Erythroblast (primary cell): ENCODE data around the gene NBDY.

Experiments
- GATA1 ChIP-seq: IDR thresholded peaks from 2 replicates; pipeline ENCODE4 v1.6.1; 2011; ENCODE audit warnings: low read depth, mild to moderate bottlenecking, control low read depth, low read length, moderate library complexity
- POLR2A ChIP-seq: IDR thresholded peaks from 2 replicates; pipeline ENCODE4 v1.6.1; 2011; ENCODE audit warnings: mild to moderate bottlenecking, low read length

GRCh38 chrX:56738670-56739069 lies 9.6 kb downstream of the NBDY start:
- TF ChIP-seq POLR2A = no peak
- TF ChIP-seq GATA1 = no peak
